Karpas-422 (cell line): ENCODE data around the gene NCAPD3. TPM values are rescaled to one million over a fixed set of nuclear protein-coding genes. Genes with fewer than 3 reads are reported as not detected.
"Not testable (repeated sequence)": the region's sequence is repeated elsewhere in the genome, so short reads cannot be mapped to it uniquely, and the experiment has no call there.

Source experiments
- DNase-seq: peaks from one replicate; pipeline ENCODE4 v3.0.0-alpha.2; 2015
- H2AFZ ChIP-seq: fragments of 200-600 bp; sonication (generic); 2 replicates; pipeline ENCODE4 v1.6.1; 2014; ENCODE audit warnings: antibody characterized with exemption, low read length, mixed read lengths
- H3K27ac ChIP-seq: fragments of 200-600 bp; sonication (generic); 2 replicates; pipeline ENCODE4 v1.5.1; 2014; ENCODE audit warnings: mild to moderate bottlenecking, low read length, moderate library complexity
- H3K27me3 ChIP-seq: fragments of 200-600 bp; sonication (generic); 2 replicates; pipeline ENCODE4 v1.6.1; 2014; ENCODE audit warnings: low read length, mixed read lengths
- H3K36me3 ChIP-seq: fragments of 200-600 bp; sonication (generic); 2 replicates; pipeline ENCODE4 v1.6.1; 2014; ENCODE audit warnings: low read length, mixed read lengths; ENCODE audit not compliant: insufficient read depth
- H3K4me1 ChIP-seq: fragments of 200-600 bp; sonication (generic); 2 replicates; pipeline ENCODE4 v1.6.1; 2014; ENCODE audit warnings: mild to moderate bottlenecking, low read length, mixed read lengths
- H3K4me2 ChIP-seq: fragments of 200-600 bp; sonication (generic); 2 replicates; pipeline ENCODE4 v1.6.1; 2014; ENCODE audit warnings: low read length, low read depth, mild to moderate bottlenecking; ENCODE audit not compliant: poor library complexity, severe bottlenecking
- H3K4me3 ChIP-seq: fragments of 200-600 bp; sonication (generic); 2 replicates; pipeline ENCODE4 v1.5.1; 2014; ENCODE audit warnings: mild to moderate bottlenecking, antibody characterized with exemption, low read length, mixed read lengths
- H3K79me2 ChIP-seq: fragments of 200-600 bp; sonication (generic); 2 replicates; pipeline ENCODE4 v1.6.1; 2014; ENCODE audit warnings: mild to moderate bottlenecking, low read length, mixed read lengths
- H3K9ac ChIP-seq: fragments of 200-600 bp; sonication (generic); 2 replicates; pipeline ENCODE4 v1.6.0; 2014; ENCODE audit warnings: low read length
- H3K9me2 ChIP-seq: fragments of 200-600 bp; sonication (generic), shearing (Covaris generic); replicated peaks from 2 replicates; pipeline ENCODE4 v1.6.0; 2014; ENCODE audit warnings: mild to moderate bottlenecking, low read length, moderate library complexity; ENCODE audit not compliant: insufficient read depth
- H3K9me3 ChIP-seq: fragments of 300-700, 200-600 bp; sonication (generic); 2 replicates; pipeline ENCODE4 v1.6.1; 2014; ENCODE audit warnings: low read length, mixed read lengths
- H4K20me1 ChIP-seq: fragments of 200-600 bp; sonication (generic); 2 replicates; pipeline ENCODE4 v1.6.1; 2014; ENCODE audit warnings: mild to moderate bottlenecking, antibody characterized with exemption, low read length, low read depth; ENCODE audit not compliant: insufficient read depth
- total RNA-seq: library from RNA; depleted of rRNA; stranded (reverse); fragments of >200 nt; shearing (Covaris generic); gene quantifications from 2 replicates; pipeline ENCODE4 v1.2.3, GENCODE V29; 2014; ENCODE audit warnings: low replicate concordance; rRNA removed

The NCAPD3 gene
- total RNA-seq, 1 experiment from 2014 or later = 22.0 TPM

GRCh38 chr11:134119094-134119493, 104.7 kb downstream of the NCAPD3 start:
- Histone ChIP-seq H2AFZ (no peak overlapping the region), H3K79me2 (no peaks in the 10 kb centered on the region), H3K9ac (no peak overlapping the region), H4K20me1 (no peaks in the 10 kb centered on the region), H3K27me3 (no peaks in the 10 kb centered on the region), H3K4me1 (no peaks in the 10 kb centered on the region), H3K9me2 (no peaks in the 10 kb centered on the region), H3K36me3 (no peaks in the 10 kb centered on the region), H3K4me2 (no peak overlapping the region), H3K27ac (no peak overlapping the region), H3K4me3 (no peak overlapping the region), H3K9me3 (no peaks in the 10 kb centered on the region)
- DNase-seq = no peak

GRCh38 chr11:134118006-134118405, 105.8 kb downstream of the NCAPD3 start:
- no peaks in the 10 kb centered on the region for H3K9me3 ChIP-seq
- no peak overlapping the region for H2AFZ ChIP-seq
- H3K9ac ChIP-seq = no peak overlapping the region
- H3K4me2 ChIP-seq = no peak overlapping the region
- H3K27ac ChIP-seq = no peak overlapping the region
- no peaks in the 10 kb centered on the region for H3K79me2 ChIP-seq
- no peaks in the 10 kb centered on the region for H3K36me3 ChIP-seq
- no peaks in the 10 kb centered on the region for H3K4me1 ChIP-seq
- no peaks in the 10 kb centered on the region for H3K9me2 ChIP-seq
- H3K27me3 ChIP-seq = no peaks in the 10 kb centered on the region
- no peaks in the 10 kb centered on the region for H4K20me1 ChIP-seq
- no peak overlapping the region for H3K4me3 ChIP-seq
- no peak for DNase-seq

- H3K79me2 ChIP-seq = no peaks in the 10 kb centered on the region
- H3K9me3 ChIP-seq = no peaks in the 10 kb centered on the region
- no peak overlapping the region for H3K4me3 ChIP-seq
- no peaks in the 10 kb centered on the region for H3K27me3 ChIP-seq
- DNase-seq = no peak
- H2AFZ ChIP-seq = no peak overlapping the region
- no peak overlapping the region for H3K27ac ChIP-seq
- H3K4me2 ChIP-seq = no peak overlapping the region
- no peaks in the 10 kb centered on the region for H4K20me1 ChIP-seq
- H3K36me3 ChIP-seq = no peaks in the 10 kb centered on the region
- no peaks in the 10 kb centered on the region for H3K9me2 ChIP-seq
- no peaks in the 10 kb centered on the region for H3K4me1 ChIP-seq
- no peak overlapping the region for H3K9ac ChIP-seq
These were observed 107.6 kb downstream of the NCAPD3 start for GRCh38 chr11:134116210-134116609.

- H2AFZ ChIP-seq, DNase-seq, H3K4me2 ChIP-seq, H4K20me1 ChIP-seq, H3K9me2 ChIP-seq, H3K79me2 ChIP-seq, H3K9ac ChIP-seq, H3K4me3 ChIP-seq, H3K9me3 ChIP-seq, H3K4me1 ChIP-seq, H3K27me3 ChIP-seq, H3K36me3 ChIP-seq, H3K27ac ChIP-seq: not testable (repeated sequence)
These were observed 110.0 kb downstream of the NCAPD3 start for GRCh38 chr11:134113787-134114186.

- DNase-seq = no peak
- Histone ChIP-seq H3K36me3 (no peaks in the 10 kb centered on the region), H2AFZ (no peak overlapping the region), H3K27ac (no peak overlapping the region), H3K9me3 (no peaks in the 10 kb centered on the region), H3K4me1 (no peaks in the 10 kb centered on the region), H3K9ac (no peak overlapping the region), H3K27me3 (no peaks in the 10 kb centered on the region), H3K9me2 (no peaks in the 10 kb centered on the region), H3K4me3 (no peak overlapping the region), H3K4me2 (no peak overlapping the region), H4K20me1 (no peaks in the 10 kb centered on the region), H3K79me2 (no peaks in the 10 kb centered on the region)
These were observed 113.4 kb downstream of the NCAPD3 start for GRCh38 chr11:134110252-134110815.

Other genes starting within 250 kb of the NCAPD3 start
- gene JAM3, start 154.9 kb downstream of the NCAPD3 start, total RNA-seq = 0.65 and 4.8 TPM in 2 replicates
- 7.9 and 11.2 TPM in 2 replicates for gene VPS26B, start 704 bp upstream of the NCAPD3 start, total RNA-seq
- gene THYN1, start 29.4 kb upstream of the NCAPD3 start, total RNA-seq = 30.0 and 54.0 TPM in 2 replicates
- gene ACAD8, start 29.6 kb upstream of the NCAPD3 start, total RNA-seq = 9.6 and 9.9 TPM in 2 replicates
- gene GLB1L3, start 52.4 kb upstream of the NCAPD3 start, total RNA-seq = not detected in 2 replicates
- gene GLB1L2, start 108.0 kb upstream of the NCAPD3 start, total RNA-seq = not detected in 2 replicates
- gene B3GAT1, start 188.3 kb upstream of the NCAPD3 start, total RNA-seq = not detected in 2 replicates